Stimulated activated CD4-positive, alpha-beta T cell treated with anti-CD3 and anti-CD28 coated beads, Interleukin-2, amount 100 ng/mL, for 4 hours (primary cell): ENCODE measurements around the gene RUSF1.
"Not testable (repeated sequence)": the region's sequence is repeated elsewhere in the genome, so short reads cannot be mapped to it uniquely, and the experiment has no call there.

Source experiments
- DNase-seq: peaks from one replicate; pipeline ENCODE4 v3.0.0-alpha.2; 2020; ENCODE audit warnings: low read depth

The RUSF1 gene

GRCh38 chr16:31507929-31508705 lies at the start of gene RUSF1:
TSS of gene RUSF1 (minus strand) at chr16:31508391. CDS start at chr16:31508373, 18 bp downstream.
- DNase-seq = peak; percentile 71

- DNase-seq = no peak
These were observed 34.6 kb upstream of the RUSF1 start for GRCh38 chr16:31542763-31543162.

- DNase-seq = not testable (repeated sequence)
These were observed 31.6 kb upstream of the RUSF1 start for GRCh38 chr16:31539762-31540161.

- DNase-seq = not testable (repeated sequence)
These were observed 30.0 kb upstream of the RUSF1 start for GRCh38 chr16:31538243-31538598.

GRCh38 chr16:31537362-31538242 lies 29.4 kb upstream of the RUSF1 start:
- no peak for DNase-seq

GRCh38 chr16:31536804-31537361 lies 28.7 kb upstream of the RUSF1 start:
- no peak for DNase-seq

- DNase-seq = no peak
These were observed 27.5 kb upstream of the RUSF1 start for GRCh38 chr16:31535737-31536136.

- no peak for DNase-seq
These were observed 24.7 kb upstream of the RUSF1 start for GRCh38 chr16:31532896-31533295.

- DNase-seq = no peak
These were observed 23.9 kb upstream of the RUSF1 start for GRCh38 chr16:31532120-31532519.

GRCh38 chr16:31531096-31531495 lies 22.9 kb upstream of the RUSF1 start:
- no peak for DNase-seq

- no peak for DNase-seq
These were observed 22.2 kb upstream of the RUSF1 start for GRCh38 chr16:31530405-31530804.

- DNase-seq = no peak
These were observed 21.7 kb upstream of the RUSF1 start for GRCh38 chr16:31529937-31530312.

GRCh38 chr16:31529108-31529936 lies 21.1 kb upstream of the RUSF1 start:
- peak; percentile 31 for DNase-seq

GRCh38 chr16:31528523-31529107 lies 20.4 kb upstream of the RUSF1 start:
- DNase-seq = no peak

- no peak for DNase-seq
These were observed 19.6 kb upstream of the RUSF1 start, which contains the start of gene AHSP for GRCh38 chr16:31527734-31528274. TSS of gene AHSP (plus strand) at chr16:31527900. CDS start at chr16:31528140, 240 bp downstream.

GRCh38 chr16:31525113-31525512 lies 16.9 kb upstream of the RUSF1 start:
- DNase-seq = no peak

- DNase-seq = not testable (repeated sequence)
These were observed 15.6 kb upstream of the RUSF1 start for GRCh38 chr16:31523768-31524167.

- no peak for DNase-seq
These were observed 13.9 kb upstream of the RUSF1 start for GRCh38 chr16:31522071-31522470.

- DNase-seq = no peak
These were observed 13.2 kb upstream of the RUSF1 start for GRCh38 chr16:31521368-31521767.

GRCh38 chr16:31519759-31520431 lies 11.7 kb upstream of the RUSF1 start:
- no peak for DNase-seq
